ENCODE results near the gene SNRNP40.

DNA sequence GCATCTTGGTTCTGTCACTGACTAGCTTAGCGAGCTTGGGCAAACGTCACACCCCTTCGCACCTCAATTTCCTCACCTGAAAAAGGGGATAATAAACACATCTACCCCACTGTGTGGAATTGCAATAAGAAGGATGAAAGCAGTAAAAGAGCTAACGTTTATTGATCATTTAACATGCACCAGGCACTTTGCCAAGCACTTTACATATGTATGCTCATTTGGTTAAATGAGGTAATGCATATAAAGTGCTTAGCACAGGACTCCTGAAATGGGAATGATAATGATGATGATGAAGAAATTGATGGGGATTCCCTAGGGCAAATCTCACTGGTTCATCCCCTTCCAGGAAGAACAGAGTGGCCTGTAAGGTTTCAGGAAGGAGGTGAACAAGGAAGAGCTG, 61.7 kb downstream of the SNRNP40 start:
- TF ChIP-seq, protein P1, sequence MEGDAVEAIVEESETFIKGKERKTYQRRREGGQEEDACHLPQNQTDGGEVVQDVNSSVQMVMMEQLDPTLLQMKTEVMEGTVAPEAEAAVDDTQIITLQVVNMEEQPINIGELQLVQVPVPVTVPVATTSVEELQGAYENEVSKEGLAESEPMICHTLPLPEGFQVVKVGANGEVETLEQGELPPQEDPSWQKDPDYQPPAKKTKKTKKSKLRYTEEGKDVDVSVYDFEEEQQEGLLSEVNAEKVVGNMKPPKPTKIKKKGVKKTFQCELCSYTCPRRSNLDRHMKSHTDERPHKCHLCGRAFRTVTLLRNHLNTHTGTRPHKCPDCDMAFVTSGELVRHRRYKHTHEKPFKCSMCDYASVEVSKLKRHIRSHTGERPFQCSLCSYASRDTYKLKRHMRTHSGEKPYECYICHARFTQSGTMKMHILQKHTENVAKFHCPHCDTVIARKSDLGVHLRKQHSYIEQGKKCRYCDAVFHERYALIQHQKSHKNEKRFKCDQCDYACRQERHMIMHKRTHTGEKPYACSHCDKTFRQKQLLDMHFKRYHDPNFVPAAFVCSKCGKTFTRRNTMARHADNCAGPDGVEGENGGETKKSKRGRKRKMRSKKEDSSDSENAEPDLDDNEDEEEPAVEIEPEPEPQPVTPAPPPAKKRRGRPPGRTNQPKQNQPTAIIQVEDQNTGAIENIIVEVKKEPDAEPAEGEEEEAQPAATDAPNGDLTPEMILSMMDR (IDR thresholded peaks at IDR 0.05 in 4 of 5, conservative IDR thresholded peaks at IDR 0.05 in 1 of 5) = no peak
- no peak for TF ChIP-seq POLR2A (IDR thresholded peaks at IDR 0.05)
